GM12878 (cell line): ENCODE results near the gene DLK1.

Experiments used
- E2F8 ChIP-seq: fragments of 450-650 bp; IDR thresholded peaks from 2 replicates; pipeline ENCODE4 v1.6.1; 2018; ENCODE audit warnings: mild to moderate bottlenecking, low read depth, moderate library complexity; ENCODE audit not compliant: partially characterized antibody
- POLR2AphosphoS5 ChIP-seq: IDR thresholded peaks from 2 replicates; pipeline ENCODE4 v1.6.1; 2011; ENCODE audit warnings: mild to moderate bottlenecking, low read length, inconsistent platforms
- RELA ChIP-seq: fragments of 450-650 bp; IDR thresholded peaks from 2 replicates; pipeline ENCODE4 v1.8.0; 2014; ENCODE audit warnings: borderline replicate concordance; ENCODE audit not compliant: partially characterized antibody

DNA sequence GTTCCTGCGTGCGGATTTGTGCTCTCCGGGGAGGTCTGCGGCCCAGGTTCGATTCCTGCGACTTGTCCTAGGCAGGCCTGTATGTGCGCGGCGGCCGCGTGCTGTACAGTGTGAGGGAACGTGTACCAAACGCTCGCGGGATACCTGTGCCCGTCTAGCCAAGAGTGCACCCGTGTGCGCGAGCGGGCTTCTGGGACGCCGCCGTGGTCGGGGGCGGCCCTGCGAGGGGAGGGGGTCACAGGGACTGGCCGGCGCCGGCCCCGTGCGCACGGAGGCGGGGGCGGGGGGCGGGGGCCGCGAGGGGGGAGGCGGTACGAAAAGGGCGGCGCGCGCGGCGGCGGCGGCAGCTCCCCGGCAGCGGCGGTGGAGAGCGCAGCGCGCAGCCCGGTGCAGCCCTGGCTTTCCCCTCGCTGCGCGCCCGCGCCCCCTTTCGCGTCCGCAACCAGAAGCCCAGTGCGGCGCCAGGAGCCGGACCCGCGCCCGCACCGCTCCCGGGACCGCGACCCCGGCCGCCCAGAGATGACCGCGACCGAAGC is at the start of gene DLK1:
- TF ChIP-seq E2F8 (no peak), RELA (no peak), POLR2AphosphoS5 (no peak)
